HG03521 (cell line): ENCODE measurements around the gene USP17L5.
"Not testable (repeated sequence)": the region's sequence is repeated elsewhere in the genome, so short reads cannot be mapped to it uniquely, and the experiment has no call there.

ENCODE experiments used
- ATAC-seq: cut with Tn5 transposase; IDR thresholded peaks from one replicate; pipeline ENCODE4 v1.9.1; 2021; ENCODE audit warnings: mild to moderate bottlenecking, moderate library complexity; ENCODE audit not compliant: unreplicated experiment

The USP17L5 gene

GRCh38 chr4:9339103-9339502 lies at the start of gene USP17L5:
USP17L5 (plus strand) TSS chr4:9339403; CDS start chr4:9339403, 0 bp downstream.
- ATAC-seq = not testable (repeated sequence)

GRCh38 chr4:9324191-9324590 lies 15.0 kb upstream of the USP17L5 start:
- not testable (repeated sequence) for ATAC-seq

GRCh38 chr4:9324865-9325264 lies 14.3 kb upstream of the USP17L5 start, which contains the start of gene USP17L24:
USP17L24 (plus strand) TSS chr4:9325165; CDS start chr4:9325165, 0 bp downstream.
- not testable (repeated sequence) for ATAC-seq

GRCh38 chr4:9329611-9330010 lies 9.6 kb upstream of the USP17L5 start, which contains the start of gene USP17L25:
USP17L25 (plus strand) TSS chr4:9329911; CDS start chr4:9329911, 0 bp downstream.
- not testable (repeated sequence) for ATAC-seq

- ATAC-seq = not testable (repeated sequence)
Observed at GRCh38 chr4:9334358-9334757, 4.8 kb upstream of the USP17L5 start, which contains the start of gene USP17L26. USP17L26 (plus strand) TSS chr4:9334658; CDS start chr4:9334658, 0 bp downstream.

- ATAC-seq = not testable (repeated sequence)
Observed at GRCh38 chr4:9343848-9344247, 4.6 kb downstream of the USP17L5 start, which contains the start of gene USP17L27. USP17L27 (plus strand) TSS chr4:9344148; CDS start chr4:9344148, 0 bp downstream.

GRCh38 chr4:9348593-9348992 lies 9.4 kb downstream of the USP17L5 start, which contains the start of gene USP17L28:
USP17L28 (plus strand) TSS chr4:9348893; CDS start chr4:9348893, 0 bp downstream.
- not testable (repeated sequence) for ATAC-seq

GRCh38 chr4:9350866-9351265 lies 11.7 kb downstream of the USP17L5 start:
- not testable (repeated sequence) for ATAC-seq

- not testable (repeated sequence) for ATAC-seq
Observed at GRCh38 chr4:9353338-9353737, 14.1 kb downstream of the USP17L5 start, which contains the start of gene USP17L29. USP17L29 (plus strand) TSS chr4:9353638; CDS start chr4:9353638, 0 bp downstream.

- ATAC-seq = not testable (repeated sequence)
Observed at GRCh38 chr4:9362829-9363228, 23.6 kb downstream of the USP17L5 start, which contains the start of gene USP17L30. USP17L30 (plus strand) TSS chr4:9363129; CDS start chr4:9363129, 0 bp downstream.

- ATAC-seq = not testable (repeated sequence)
Observed at GRCh38 chr4:9379881-9380280, 40.7 kb downstream of the USP17L5 start.

GRCh38 chr4:9381012-9381534 lies 41.9 kb downstream of the USP17L5 start:
- ATAC-seq = not testable (repeated sequence)

- ATAC-seq = no peak
Observed at GRCh38 chr4:9384126-9384525, 44.9 kb downstream of the USP17L5 start.

- not testable (repeated sequence) for ATAC-seq
Observed at GRCh38 chr4:9389001-9389400, 49.8 kb downstream of the USP17L5 start.
